ENCODE results near the gene MUC3A. TPM values are rescaled to one million over a fixed set of nuclear protein-coding genes. Genes with fewer than 3 reads are reported as not detected.
"Not testable (repeated sequence)": the region's sequence is repeated elsewhere in the genome, so short reads cannot be mapped to it uniquely, and the experiment has no call there.

Gene MUC3A
- total RNA-seq, 2 donors from 2014 or later, result 28.8 to 46.0 TPM

DNA sequence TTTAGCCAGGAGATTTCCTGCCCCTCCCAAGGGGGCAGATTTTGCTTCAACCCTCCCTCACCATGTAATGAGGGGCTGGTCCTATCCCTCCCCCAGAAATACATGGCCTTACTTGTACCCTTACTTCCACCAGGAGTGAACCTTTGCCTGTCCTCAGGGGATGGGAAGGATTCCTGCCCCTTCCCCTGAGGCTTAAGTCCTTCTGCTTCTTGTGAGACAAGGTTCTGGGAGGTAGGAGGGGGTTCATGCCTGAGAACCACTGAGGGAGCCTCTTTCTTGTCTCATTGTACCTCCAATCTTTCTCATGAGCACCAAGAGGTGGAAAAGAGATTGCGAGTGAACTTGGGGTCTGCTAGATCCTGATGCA lies 19.5 kb upstream of the MUC3A start:
- intact Hi-C loops (cut with DNase I), result no loop called here
- H3K27ac ChIP-seq, result no peak overlapping the region
- H3K27me3 ChIP-seq (replicated peaks; ENCODE audit: insufficient read depth), result peaks cover 3% of the 10 kb centered on the region
- no peak overlapping the region for H3K4me3 ChIP-seq
- no peak for DNase-seq (ENCODE audit: low spot score)
- TF ChIP-seq POLR2AphosphoS5 (IDR thresholded peaks at IDR 0.05) (no peak), POLR2A (IDR thresholded peaks at IDR 0.05) (no peak)
- TF ChIP-seq, protein P1, sequence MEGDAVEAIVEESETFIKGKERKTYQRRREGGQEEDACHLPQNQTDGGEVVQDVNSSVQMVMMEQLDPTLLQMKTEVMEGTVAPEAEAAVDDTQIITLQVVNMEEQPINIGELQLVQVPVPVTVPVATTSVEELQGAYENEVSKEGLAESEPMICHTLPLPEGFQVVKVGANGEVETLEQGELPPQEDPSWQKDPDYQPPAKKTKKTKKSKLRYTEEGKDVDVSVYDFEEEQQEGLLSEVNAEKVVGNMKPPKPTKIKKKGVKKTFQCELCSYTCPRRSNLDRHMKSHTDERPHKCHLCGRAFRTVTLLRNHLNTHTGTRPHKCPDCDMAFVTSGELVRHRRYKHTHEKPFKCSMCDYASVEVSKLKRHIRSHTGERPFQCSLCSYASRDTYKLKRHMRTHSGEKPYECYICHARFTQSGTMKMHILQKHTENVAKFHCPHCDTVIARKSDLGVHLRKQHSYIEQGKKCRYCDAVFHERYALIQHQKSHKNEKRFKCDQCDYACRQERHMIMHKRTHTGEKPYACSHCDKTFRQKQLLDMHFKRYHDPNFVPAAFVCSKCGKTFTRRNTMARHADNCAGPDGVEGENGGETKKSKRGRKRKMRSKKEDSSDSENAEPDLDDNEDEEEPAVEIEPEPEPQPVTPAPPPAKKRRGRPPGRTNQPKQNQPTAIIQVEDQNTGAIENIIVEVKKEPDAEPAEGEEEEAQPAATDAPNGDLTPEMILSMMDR (IDR thresholded peaks at IDR 0.05), result no peak
- 94% methylated on average over 1 of the region's 1 CpG for WGBS
- no peaks in the 10 kb centered on the region for H3K36me3 ChIP-seq
- H3K9me3 ChIP-seq, result no peaks in the 10 kb centered on the region
- H3K4me1 ChIP-seq (replicated peaks), result no peaks in the 10 kb centered on the region

DNA sequence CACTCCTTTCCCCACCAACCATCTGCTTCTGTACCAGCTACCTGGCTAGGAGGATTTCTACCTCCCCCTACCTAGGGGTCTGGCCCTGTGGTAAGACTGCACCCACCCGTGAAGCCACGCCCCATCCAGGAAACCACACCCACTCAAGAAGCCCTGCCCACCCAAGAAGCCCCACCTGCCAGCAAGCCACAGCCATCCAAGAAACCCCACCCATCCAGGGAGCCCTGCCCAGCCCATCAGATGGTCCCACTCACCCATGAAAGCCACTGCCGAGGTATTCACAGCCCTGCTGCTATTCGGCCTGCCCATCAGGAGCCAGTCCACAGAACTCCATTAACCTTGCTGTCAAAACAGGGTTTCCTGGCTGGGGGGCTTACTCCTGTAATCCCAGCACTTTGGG lies 15.6 kb upstream of the MUC3A start:
- Histone ChIP-seq H3K36me3 (no peaks in the 10 kb centered on the region), H3K9me3 (no peaks in the 10 kb centered on the region), H3K4me1 (replicated peaks) (no peaks in the 10 kb centered on the region), H3K4me3 (no peak overlapping the region), H3K27ac (no peak overlapping the region), H3K27me3 (replicated peaks; ENCODE audit: insufficient read depth) (peaks cover 3% of the 10 kb centered on the region)
- DNase-seq (ENCODE audit: low spot score), result no peak
- TF ChIP-seq POLR2A (IDR thresholded peaks at IDR 0.05), result no peak
- no peak for TF ChIP-seq POLR2AphosphoS5 (IDR thresholded peaks at IDR 0.05)
- TF ChIP-seq, protein P1 (IDR thresholded peaks at IDR 0.05), result no peak
- 39% methylated on average over 4 of the region's 4 CpGs for WGBS
- intact Hi-C loops (cut with DNase I), result no loop called here

DNA sequence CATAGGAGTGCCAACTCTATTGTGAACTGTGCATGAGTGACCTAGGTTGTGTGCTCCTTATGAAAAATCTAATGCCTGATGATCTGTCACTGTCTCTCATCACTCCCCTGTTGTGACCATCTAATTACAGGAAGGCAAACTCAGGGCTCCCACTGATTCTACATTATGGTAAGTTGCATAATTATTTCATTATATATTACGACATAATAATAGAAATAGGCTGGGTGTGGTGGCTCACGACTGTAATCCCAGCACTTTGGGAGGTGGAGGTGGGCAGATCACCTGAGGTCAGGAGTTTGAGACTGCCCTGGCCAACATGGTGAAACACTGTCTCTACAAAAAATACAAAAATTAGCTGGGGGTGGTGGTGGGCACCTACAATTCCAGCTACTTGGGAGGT lies 14.0 kb upstream of the MUC3A start:
- H3K27ac ChIP-seq; H3K9me3 ChIP-seq; DNase-seq (ENCODE audit: low spot score); H3K36me3 ChIP-seq; intact Hi-C loops (cut with DNase I); H3K4me1 ChIP-seq (replicated peaks); H3K4me3 ChIP-seq; H3K27me3 ChIP-seq (replicated peaks; ENCODE audit: insufficient read depth): not testable (repeated sequence)
- 76% methylated on average over 2 of the region's 2 CpGs for WGBS

DNA sequence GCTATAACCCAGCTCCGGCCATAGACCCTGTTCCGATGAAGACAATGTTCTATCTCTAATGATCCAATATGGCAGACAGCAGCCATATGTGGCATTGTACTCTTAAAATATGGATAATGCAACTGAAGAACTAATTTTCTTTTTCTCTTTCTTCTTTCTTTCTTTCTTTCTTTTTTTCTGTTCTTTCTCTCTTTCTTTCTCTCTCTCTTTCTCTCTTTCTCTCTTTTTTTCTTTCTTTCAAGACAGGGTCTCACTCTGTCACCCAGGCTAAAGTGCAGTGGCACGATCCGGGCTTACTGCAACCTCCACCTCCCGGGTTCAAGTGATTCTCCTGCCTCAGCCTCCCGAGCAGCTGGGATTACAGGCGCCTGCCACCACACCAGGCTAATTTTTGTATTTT lies 13.2 kb upstream of the MUC3A start:
- intact Hi-C loops (cut with DNase I); H3K36me3 ChIP-seq; DNase-seq (ENCODE audit: low spot score); H3K9me3 ChIP-seq; H3K4me1 ChIP-seq (replicated peaks); H3K27ac ChIP-seq; H3K27me3 ChIP-seq (replicated peaks; ENCODE audit: insufficient read depth); H3K4me3 ChIP-seq: not testable (repeated sequence)
- 79% methylated on average over 7 of the region's 7 CpGs for WGBS

DNA sequence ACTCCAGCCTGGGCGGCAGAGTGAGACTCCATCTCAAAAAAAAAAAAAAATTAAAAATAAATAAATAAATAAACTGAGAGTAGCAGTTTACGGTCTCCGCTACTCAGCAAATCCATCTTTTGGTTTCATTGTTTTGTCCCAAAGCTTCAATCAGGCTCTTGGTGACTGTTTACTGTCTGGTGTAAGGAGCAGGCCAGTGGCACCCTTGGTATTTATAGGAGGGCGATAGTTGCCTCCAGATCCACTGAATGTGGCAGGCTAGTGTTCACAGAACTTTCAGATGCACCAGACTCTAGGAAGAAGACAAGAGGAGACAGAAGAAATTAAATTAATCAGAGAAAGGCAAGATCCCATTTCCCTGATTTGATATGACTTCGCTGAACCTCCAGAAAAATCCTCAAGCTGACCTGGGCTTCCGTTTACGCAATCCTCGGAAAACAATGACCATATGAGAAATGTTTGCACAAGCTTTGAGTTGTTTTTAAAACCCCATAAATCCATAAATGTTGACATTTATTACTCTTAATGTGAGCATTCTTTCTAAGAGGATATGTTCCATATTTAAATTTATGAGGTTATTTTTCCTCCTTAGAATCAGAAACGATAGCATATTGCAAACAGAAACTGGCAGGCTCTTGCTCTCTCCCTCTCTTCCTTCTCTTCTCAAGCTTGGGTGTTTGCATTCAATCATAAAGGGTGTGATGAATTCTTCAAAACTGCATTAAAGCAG lies 7.1 kb upstream of the MUC3A start:
- TF ChIP-seq, protein P1 (IDR thresholded peaks at IDR 0.05), result peak in 1 of 4 experiments; percentile 11
- TF ChIP-seq POLR2A (IDR thresholded peaks at IDR 0.05) (no peak), POLR2AphosphoS5 (IDR thresholded peaks at IDR 0.05) (peak; percentile 98)
- intact Hi-C loops (cut with DNase I), result no loop called here
- peak overlapping the region; percentile 59 to 65 for H3K27ac ChIP-seq
- DNase-seq (ENCODE audit: low spot score), result peak; percentile 75
- no peaks in the 10 kb centered on the region for H3K4me1 ChIP-seq (replicated peaks)
- no peaks in the 10 kb centered on the region for H3K27me3 ChIP-seq (replicated peaks; ENCODE audit: insufficient read depth)
- no peak overlapping the region for H3K4me3 ChIP-seq
- no peaks in the 10 kb centered on the region for H3K9me3 ChIP-seq
- H3K36me3 ChIP-seq, result no peaks in the 10 kb centered on the region
- 27% methylated on average over 9 of the region's 9 CpGs for WGBS

DNA sequence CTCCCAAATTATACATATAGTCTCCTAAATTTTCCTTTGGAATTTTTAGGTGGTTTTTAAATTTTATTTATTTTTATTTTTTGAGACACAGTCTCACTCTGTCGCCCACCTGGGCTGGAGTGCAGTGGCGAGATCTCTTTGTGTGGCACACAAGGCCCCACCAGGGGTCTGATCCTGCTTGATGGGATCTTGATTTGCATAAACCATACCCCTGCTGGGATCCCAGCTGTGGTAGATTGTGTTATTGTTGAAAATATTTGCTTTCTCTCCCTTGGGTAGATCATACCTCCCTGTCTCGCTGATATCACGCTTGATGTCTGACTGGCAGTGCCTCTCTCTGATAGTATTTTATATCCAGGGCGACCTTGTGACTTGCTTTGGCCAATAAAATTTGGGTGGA lies 5.6 kb upstream of the MUC3A start:
- intact Hi-C loops (cut with DNase I), result no loop called here
- TF ChIP-seq POLR2AphosphoS5 (IDR thresholded peaks at IDR 0.05) (no peak), POLR2A (IDR thresholded peaks at IDR 0.05) (no peak)
- TF ChIP-seq, protein P1 (IDR thresholded peaks at IDR 0.05), result no peak
- no peak for DNase-seq (ENCODE audit: low spot score)
- H3K27ac ChIP-seq, result no peak overlapping the region
- no peaks in the 10 kb centered on the region for H3K36me3 ChIP-seq
- no peaks in the 10 kb centered on the region for H3K9me3 ChIP-seq
- WGBS, result 84% methylated on average over 5 of the region's 5 CpGs
- no peak overlapping the region for H3K4me3 ChIP-seq
- no peaks in the 10 kb centered on the region for H3K4me1 ChIP-seq (replicated peaks)
- H3K27me3 ChIP-seq (replicated peaks; ENCODE audit: insufficient read depth), result no peaks in the 10 kb centered on the region

All from prostate gland (tissue), 2 donors.